Psoas muscle (tissue), 8 donors: ENCODE results near the gene UBE2S. TPM values are rescaled to one million over a fixed set of nuclear protein-coding genes. Genes with fewer than 3 reads are reported as not detected.

Experiments
- ATAC-seq, 4 donors: fragments of 200-7000 bp; cut with Tn5 transposase; one replicate each; pipeline ENCODE4 v1.9.1; 2020; ENCODE audit warnings: moderate library complexity in 3 of 4, mild to moderate bottlenecking in 2 of 4
- DNase-seq, 2 donors: peaks; one replicate each; pipeline ENCODE4 v3.0.0-alpha.2; 2020
- H3K27ac ChIP-seq: fragments of 200-600 bp; one replicate; pipeline ENCODE4 v1.8.0; 2022
- H3K27me3 ChIP-seq, 3 donors: fragments of 200-600 bp in 1 of 3; one replicate each; pipeline versions ENCODE4 v1.6.1 to v1.8.0; 2013 to 2022; ENCODE audit warnings: low read length in 2 of 3, mild to moderate bottlenecking in 2 of 3, moderate library complexity in 1 of 3; ENCODE audit not compliant: insufficient read depth in 3 of 3
- H3K36me3 ChIP-seq, 2 donors: fragments of 200-600 bp in 1 of 2; one replicate each; pipeline versions ENCODE4 v1.6.1 to v1.8.0; 2013 to 2022; ENCODE audit warnings: low read depth in 1 of 2, mild to moderate bottlenecking in 1 of 2, moderate library complexity in 1 of 2; ENCODE audit not compliant: insufficient read depth in 1 of 2
- H3K4me1 ChIP-seq: fragments of 200-600 bp; one replicate; pipeline ENCODE4 v1.8.0; 2022
- H3K4me3 ChIP-seq: fragments of 200-600 bp; one replicate; pipeline ENCODE4 v1.8.0; 2022; ENCODE audit warnings: mild to moderate bottlenecking
- H3K9me3 ChIP-seq: fragments of 200-600 bp; one replicate; pipeline ENCODE4 v1.8.0; 2022
- WGBS, 3 donors: extraction: QIAGEN DNeasy Blood & Tissue Kit; methylation state at CpG; one replicate each; pipeline versions ENCODE4 v1.1.6 to v1.1.7; 2013; 5-methylcytosine and 5-hydroxymethylcytosine counted together
- intact Hi-C, 2 donors: fragments of 100-400 bp; cut with DNase I; formaldehyde crosslinking; loops; one replicate each; pipeline versions ENCODE4 v1.11.0 to v1.14.2; 2022
- polyA plus RNA-seq, 3 donors: library from polyadenylated mRNA; stranded (reverse); fragments of 200-250 nt; gene quantifications; one replicate each; pipeline ENCODE4 v1.2.3, GENCODE V29; 2013
- total RNA-seq, 4 donors: library from RNA; stranded (reverse); fragmentation: NEBNext Ultra II Directional in 2 of 4; extraction: Animal tissue kit (Norgen Biotek cat#: 25700) in 2 of 4; gene quantifications; one replicate each; pipeline versions ENCODE4 v1.2.1 to v1.2.4, GENCODE V29; 2021 to 2023
- TF ChIP-seq, protein P1 (sequence below): fragments of 200-600 bp; IDR thresholded peaks from one replicate; pipeline ENCODE4 v1.8.0; 2022; ENCODE audit warnings: antibody characterized with exemption
- donor health status: healthy with polysubstance abuse.
- donor health status: DM: no; HTN: no; CAD: no; lungs with moderate emphysema.
- donor health status: Bipolar disorder and iron deficiency.
- donor health status: healthy.
- donor health status: DM: yes; HTN: yes; CAD: no.
- donor health status: DM: no; HTN: no; CAD: no.
- donor health status: DM: no; HTN: no; CAD: no.
- donor health status: DM: yes; HTN: yes; CAD: no.

Gene UBE2S
- total and polyA plus RNA-seq, 7 donors = 5.6 to 26.7 (median 17.9) TPM

DNA sequence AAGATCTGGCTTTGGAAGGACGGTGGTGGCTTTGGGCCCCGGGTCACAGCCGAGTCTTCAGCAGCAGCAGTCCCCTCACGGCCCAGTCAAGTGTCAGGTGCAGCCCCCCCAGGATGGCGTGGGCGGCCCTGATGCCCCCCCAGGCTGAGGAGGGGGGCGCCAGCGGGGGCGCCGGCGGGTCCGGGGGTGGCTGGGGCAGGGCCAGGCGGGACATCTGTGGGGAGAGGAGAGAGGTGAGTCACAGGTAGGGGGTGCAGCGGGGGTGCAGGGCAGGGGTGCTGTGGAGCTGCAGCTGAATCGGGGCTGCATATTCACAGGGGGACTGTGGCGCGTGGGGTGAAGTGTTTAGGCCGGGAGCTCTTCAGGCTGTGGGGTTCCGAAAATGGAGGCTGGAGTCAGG is 41.6 kb downstream of the UBE2S start:
- Histone ChIP-seq H3K36me3 (no peaks in the 10 kb centered on the region), H3K4me1 (no peaks in the 10 kb centered on the region), H3K9me3 (no peaks in the 10 kb centered on the region), H3K27ac (no peak overlapping the region), H3K4me3 (no peak overlapping the region), H3K27me3 (peaks cover 0 to 29% (median 20%) of the 10 kb centered on the region in 3 donors)
- DNase-seq = no peak
- no peak for ATAC-seq
- WGBS, 3 donors = 66 to 68% (median 68%) methylated on average over 19 of the region's 19 CpGs
- intact Hi-C loops = no loop called here
- TF ChIP-seq, protein P1, sequence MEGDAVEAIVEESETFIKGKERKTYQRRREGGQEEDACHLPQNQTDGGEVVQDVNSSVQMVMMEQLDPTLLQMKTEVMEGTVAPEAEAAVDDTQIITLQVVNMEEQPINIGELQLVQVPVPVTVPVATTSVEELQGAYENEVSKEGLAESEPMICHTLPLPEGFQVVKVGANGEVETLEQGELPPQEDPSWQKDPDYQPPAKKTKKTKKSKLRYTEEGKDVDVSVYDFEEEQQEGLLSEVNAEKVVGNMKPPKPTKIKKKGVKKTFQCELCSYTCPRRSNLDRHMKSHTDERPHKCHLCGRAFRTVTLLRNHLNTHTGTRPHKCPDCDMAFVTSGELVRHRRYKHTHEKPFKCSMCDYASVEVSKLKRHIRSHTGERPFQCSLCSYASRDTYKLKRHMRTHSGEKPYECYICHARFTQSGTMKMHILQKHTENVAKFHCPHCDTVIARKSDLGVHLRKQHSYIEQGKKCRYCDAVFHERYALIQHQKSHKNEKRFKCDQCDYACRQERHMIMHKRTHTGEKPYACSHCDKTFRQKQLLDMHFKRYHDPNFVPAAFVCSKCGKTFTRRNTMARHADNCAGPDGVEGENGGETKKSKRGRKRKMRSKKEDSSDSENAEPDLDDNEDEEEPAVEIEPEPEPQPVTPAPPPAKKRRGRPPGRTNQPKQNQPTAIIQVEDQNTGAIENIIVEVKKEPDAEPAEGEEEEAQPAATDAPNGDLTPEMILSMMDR = no peak

DNA sequence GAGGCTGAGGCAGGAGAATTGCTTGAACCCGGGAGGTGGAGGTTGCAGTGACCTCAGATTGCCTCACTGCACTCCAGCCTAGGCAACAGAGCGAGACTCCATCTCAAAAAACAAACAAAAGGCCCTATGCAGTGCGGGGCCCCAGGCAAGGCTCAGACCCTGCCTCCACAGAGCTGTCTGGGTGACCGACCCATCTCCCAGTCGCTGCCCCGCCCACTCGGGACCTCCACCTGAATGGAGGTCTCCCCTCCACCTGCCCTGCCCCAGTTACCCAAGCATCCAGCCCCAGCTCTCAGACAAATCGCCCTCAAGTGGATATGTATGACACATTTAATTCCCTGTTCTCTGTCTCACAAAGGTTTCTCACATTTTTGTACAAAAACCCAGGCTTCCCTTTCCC is 42.3 kb downstream of the UBE2S start:
- no peaks in the 10 kb centered on the region for H3K4me1 ChIP-seq
- intact Hi-C loops = no loop called here
- H3K27ac ChIP-seq = no peak overlapping the region
- TF ChIP-seq, protein P1 = no peak
- ATAC-seq (no peak), DNase-seq (no peak)
- H3K4me3 ChIP-seq = no peak overlapping the region
- H3K9me3 ChIP-seq = no peaks in the 10 kb centered on the region
- peaks cover 0 to 22% (median 14%) of the 10 kb centered on the region in 3 donors for H3K27me3 ChIP-seq
- H3K36me3 ChIP-seq = no peaks in the 10 kb centered on the region
- WGBS, 3 donors = 88 to 90% (median 88%) methylated on average over 6 to 8 of the region's 8 CpGs

DNA sequence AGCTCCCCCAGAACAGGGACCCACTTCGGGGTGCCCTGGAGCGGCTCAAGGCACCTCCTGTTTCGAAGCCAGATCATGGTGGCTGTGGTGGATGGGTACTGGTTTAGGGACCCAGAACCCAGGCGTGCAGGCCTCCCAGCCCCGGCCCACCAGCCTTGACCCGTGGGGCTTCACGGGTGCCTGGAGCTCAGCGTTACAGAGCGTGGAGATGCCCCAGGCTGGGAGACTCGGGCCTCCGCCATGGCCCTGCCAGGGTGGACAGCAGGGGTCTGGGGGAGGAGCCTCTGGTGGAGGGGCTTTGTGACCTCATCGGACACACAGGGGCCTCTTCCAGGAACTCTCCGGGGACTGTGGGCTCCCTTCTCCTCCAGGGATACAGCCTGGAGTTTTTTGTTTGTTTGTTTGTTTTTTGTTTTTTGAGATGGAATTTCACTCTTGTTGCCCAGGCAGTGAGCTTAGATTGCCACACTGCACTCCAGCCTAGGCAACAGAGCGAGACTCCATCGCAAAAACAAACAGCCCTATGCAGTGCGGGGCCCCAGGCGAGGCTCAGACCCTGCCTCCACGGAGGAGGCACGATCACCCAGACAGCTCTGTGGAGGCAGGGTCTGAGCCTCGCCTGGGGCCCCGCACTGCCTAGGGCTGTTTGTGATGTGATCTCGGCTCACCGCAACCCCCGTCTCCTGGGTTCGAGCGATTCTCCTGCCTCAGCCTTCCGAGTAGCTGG is 44.4 kb downstream of the UBE2S start, which contains the start of gene GARIN5B:
Gene GARIN5B, minus strand, starts transcription at position 271 of the 727 bp plus-strand sequence. Its CDS starts 194 bp downstream, at position 77.
- ATAC-seq (no peak), DNase-seq (no peak)
- Histone ChIP-seq H3K4me1 (no peaks in the 10 kb centered on the region), H3K36me3 (no peaks in the 10 kb centered on the region), H3K4me3 (no peak within 1 kb of the TSS), H3K27ac (no peak within 1 kb of the TSS), H3K9me3 (no peaks in the 10 kb centered on the region), H3K27me3 (peaks cover 0 to 5% (median 3%) of the 10 kb centered on the region in 3 donors)
- intact Hi-C loops = no loop called here
- WGBS, 3 donors = 73 to 81% (median 77%) methylated on average over 27 of the region's 27 CpGs
- TF ChIP-seq, protein P1 = no peak

DNA sequence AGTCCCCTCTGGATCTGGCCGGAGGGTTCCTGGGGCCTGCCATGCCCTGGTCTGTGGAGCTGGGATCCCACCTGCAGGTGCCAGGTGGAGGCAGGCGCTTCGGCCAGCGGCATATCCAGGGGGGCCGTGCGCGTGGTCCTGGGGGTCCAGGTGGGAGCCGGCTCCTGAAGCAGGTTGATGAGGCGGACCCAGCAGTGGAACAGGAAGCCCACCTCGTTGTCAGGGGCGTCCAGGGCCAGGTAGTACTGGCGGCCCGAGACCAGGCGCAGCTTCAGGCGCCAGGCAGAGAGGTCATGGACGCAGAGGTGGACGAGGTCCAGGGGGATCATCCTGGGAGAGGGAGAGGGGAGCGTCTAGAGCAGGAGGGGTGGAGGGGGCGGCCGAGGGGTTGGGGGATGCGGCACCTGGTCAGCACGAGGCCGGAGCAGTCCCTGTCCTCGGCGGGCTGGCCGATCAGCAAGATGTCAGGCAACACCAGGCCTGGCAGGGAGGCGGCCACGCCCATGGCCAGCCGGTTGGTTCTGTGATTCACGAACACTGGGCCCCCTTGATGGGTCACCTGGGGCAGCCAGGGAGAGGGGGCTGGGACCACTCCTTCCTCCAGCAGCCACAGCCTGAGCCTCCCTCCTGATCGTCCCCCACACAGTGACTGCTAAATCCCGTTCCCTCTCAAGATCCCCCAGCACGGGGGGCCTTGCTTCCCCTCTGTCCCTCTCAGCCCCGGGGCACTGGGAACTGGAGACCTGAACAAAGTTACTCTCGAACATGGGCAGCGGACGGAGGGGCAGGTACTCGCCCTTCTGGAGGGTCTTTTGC is 45.2 kb downstream of the UBE2S start:
- intact Hi-C loops = no loop called here
- Histone ChIP-seq H3K27ac (no peak overlapping the region), H3K36me3 (no peaks in the 10 kb centered on the region), H3K4me3 (no peak overlapping the region), H3K4me1 (no peaks in the 10 kb centered on the region), H3K9me3 (no peaks in the 10 kb centered on the region), H3K27me3 (peaks cover 0 to 7% (median 3%) of the 10 kb centered on the region in 3 donors)
- 71 to 81% (median 74%) methylated on average over 27 to 38 of the region's 38 CpGs for WGBS, 3 donors
- TF ChIP-seq, protein P1 = no peak
- ATAC-seq = no peak
- no peak for DNase-seq
